ENCODE results near the gene NPY2R. TPM values are rescaled to one million over a fixed set of nuclear protein-coding genes. Genes with fewer than 3 reads are reported as not detected.

NPY2R gene
- total RNA-seq, 1 donor from 2014 or later, result 3.6 TPM

DNA sequence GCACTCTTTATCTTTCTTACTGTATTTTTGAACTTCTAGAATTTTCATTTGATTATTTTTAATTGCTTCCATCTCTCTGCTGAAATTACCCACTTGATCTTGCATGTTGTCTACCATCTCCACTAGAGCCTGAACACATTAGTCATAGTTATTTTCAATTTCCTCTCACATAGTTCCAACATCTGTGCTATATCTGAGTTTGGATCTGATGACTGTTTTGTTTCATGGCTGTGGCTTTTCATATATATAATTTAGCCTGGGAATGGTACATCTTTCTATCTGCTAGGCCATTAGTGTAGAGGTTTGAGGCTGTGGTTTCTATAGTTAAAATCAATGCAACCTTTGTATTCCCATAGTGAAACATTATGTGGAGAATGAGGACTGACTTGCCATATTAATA, 33.2 kb downstream of the NPY2R start:
- no peak for DNase-seq (ENCODE audit: low spot score)
- H3K4me3 Mint-ChIP-seq (ENCODE audit: unreplicated experiment), result no peak overlapping the region
- H3K4me1 Mint-ChIP-seq (ENCODE audit: unreplicated experiment), result no peaks in the 10 kb centered on the region
- TF ChIP-seq, protein P1, sequence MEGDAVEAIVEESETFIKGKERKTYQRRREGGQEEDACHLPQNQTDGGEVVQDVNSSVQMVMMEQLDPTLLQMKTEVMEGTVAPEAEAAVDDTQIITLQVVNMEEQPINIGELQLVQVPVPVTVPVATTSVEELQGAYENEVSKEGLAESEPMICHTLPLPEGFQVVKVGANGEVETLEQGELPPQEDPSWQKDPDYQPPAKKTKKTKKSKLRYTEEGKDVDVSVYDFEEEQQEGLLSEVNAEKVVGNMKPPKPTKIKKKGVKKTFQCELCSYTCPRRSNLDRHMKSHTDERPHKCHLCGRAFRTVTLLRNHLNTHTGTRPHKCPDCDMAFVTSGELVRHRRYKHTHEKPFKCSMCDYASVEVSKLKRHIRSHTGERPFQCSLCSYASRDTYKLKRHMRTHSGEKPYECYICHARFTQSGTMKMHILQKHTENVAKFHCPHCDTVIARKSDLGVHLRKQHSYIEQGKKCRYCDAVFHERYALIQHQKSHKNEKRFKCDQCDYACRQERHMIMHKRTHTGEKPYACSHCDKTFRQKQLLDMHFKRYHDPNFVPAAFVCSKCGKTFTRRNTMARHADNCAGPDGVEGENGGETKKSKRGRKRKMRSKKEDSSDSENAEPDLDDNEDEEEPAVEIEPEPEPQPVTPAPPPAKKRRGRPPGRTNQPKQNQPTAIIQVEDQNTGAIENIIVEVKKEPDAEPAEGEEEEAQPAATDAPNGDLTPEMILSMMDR (IDR thresholded peaks at IDR 0.05; ENCODE audit: unreplicated experiment), result no peak
- H3K36me3 Mint-ChIP-seq (ENCODE audit: low read depth, unreplicated experiment), result no peaks in the 10 kb centered on the region
- no peaks in the 10 kb centered on the region for H3K27me3 Mint-ChIP-seq (ENCODE audit: unreplicated experiment)
- H3K27ac Mint-ChIP-seq (ENCODE audit: unreplicated experiment), result no peak overlapping the region
- no peaks in the 10 kb centered on the region for H3K9me3 Mint-ChIP-seq (ENCODE audit: unreplicated experiment)

- H3K9me3 Mint-ChIP-seq (ENCODE audit: unreplicated experiment), result no peaks in the 10 kb centered on the region
- H3K27ac Mint-ChIP-seq (ENCODE audit: unreplicated experiment), result no peak overlapping the region
- no peaks in the 10 kb centered on the region for H3K4me1 Mint-ChIP-seq (ENCODE audit: unreplicated experiment)
- TF ChIP-seq, protein P1 (IDR thresholded peaks at IDR 0.05; ENCODE audit: unreplicated experiment), result no peak
- no peak overlapping the region for H3K4me3 Mint-ChIP-seq (ENCODE audit: unreplicated experiment)
- no peaks in the 10 kb centered on the region for H3K36me3 Mint-ChIP-seq (ENCODE audit: low read depth, unreplicated experiment)
- no peaks in the 10 kb centered on the region for H3K27me3 Mint-ChIP-seq (ENCODE audit: unreplicated experiment)
- DNase-seq (ENCODE audit: low spot score), result no peak
Measured at GRCh38 chr4:155245105-155245504, 36.7 kb downstream of the NPY2R start.

GRCh38 chr4:155248002-155248896, 39.8 kb downstream of the NPY2R start:
- no peak overlapping the region for H3K27ac Mint-ChIP-seq (ENCODE audit: unreplicated experiment)
- no peaks in the 10 kb centered on the region for H3K36me3 Mint-ChIP-seq (ENCODE audit: low read depth, unreplicated experiment)
- no peak overlapping the region for H3K4me3 Mint-ChIP-seq (ENCODE audit: unreplicated experiment)
- H3K9me3 Mint-ChIP-seq (ENCODE audit: unreplicated experiment), result no peaks in the 10 kb centered on the region
- TF ChIP-seq, protein P1 (IDR thresholded peaks at IDR 0.05; ENCODE audit: unreplicated experiment), result no peak
- no peak for DNase-seq (ENCODE audit: low spot score)
- H3K4me1 Mint-ChIP-seq (ENCODE audit: unreplicated experiment), result no peaks in the 10 kb centered on the region
- peaks cover 1% of the 10 kb centered on the region for H3K27me3 Mint-ChIP-seq (ENCODE audit: unreplicated experiment)

- Mint-ChIP-seq H3K27me3 (ENCODE audit: unreplicated experiment) (peaks cover 1% of the 10 kb centered on the region), H3K9me3 (ENCODE audit: unreplicated experiment) (no peaks in the 10 kb centered on the region), H3K36me3 (ENCODE audit: low read depth, unreplicated experiment) (no peaks in the 10 kb centered on the region), H3K27ac (ENCODE audit: unreplicated experiment) (no peak overlapping the region), H3K4me3 (ENCODE audit: unreplicated experiment) (no peak overlapping the region), H3K4me1 (ENCODE audit: unreplicated experiment) (no peaks in the 10 kb centered on the region)
- DNase-seq (ENCODE audit: low spot score), result no peak
- TF ChIP-seq, protein P1 (IDR thresholded peaks at IDR 0.05; ENCODE audit: unreplicated experiment), result no peak
Measured at GRCh38 chr4:155249016-155249566, 40.7 kb downstream of the NPY2R start.

- Mint-ChIP-seq H3K36me3 (ENCODE audit: low read depth, unreplicated experiment) (no peaks in the 10 kb centered on the region), H3K4me1 (ENCODE audit: unreplicated experiment) (no peaks in the 10 kb centered on the region), H3K9me3 (ENCODE audit: unreplicated experiment) (no peaks in the 10 kb centered on the region), H3K27ac (ENCODE audit: unreplicated experiment) (no peak overlapping the region), H3K4me3 (ENCODE audit: unreplicated experiment) (no peak overlapping the region), H3K27me3 (ENCODE audit: unreplicated experiment) (peaks cover 1% of the 10 kb centered on the region)
- TF ChIP-seq, protein P1 (IDR thresholded peaks at IDR 0.05; ENCODE audit: unreplicated experiment), result no peak
- no peak for DNase-seq (ENCODE audit: low spot score)
Measured at GRCh38 chr4:155252327-155252726, 43.9 kb downstream of the NPY2R start.
